Gastrocnemius medialis (tissue), 4 donors: Measurements from ENCODE around the gene NBPF1. TPM values are rescaled to one million over a fixed set of nuclear protein-coding genes. Genes with fewer than 3 reads are reported as not detected.
"Not testable (repeated sequence)": the region's sequence is repeated elsewhere in the genome, so short reads cannot be mapped to it uniquely, and the experiment has no call there.

Source experiments
- ATAC-seq, 2 donors: fragments of 150-250 bp; one replicate each; pipeline ENCODE4 v1.9.1; 2016
- DNase-seq, 2 donors: peaks; one replicate each; pipeline ENCODE4 v3.0.0-alpha.2; 2019
- H3K27ac ChIP-seq, 4 donors: fragments of 200-600 bp; sonication (generic); 1 replicate in 1 of 4; 2 replicates in 3 of 4; pipeline ENCODE4 v1.5.1; 2016 to 2018; ENCODE audit warnings: mild to moderate bottlenecking in 2 of 4, moderate library complexity in 1 of 4
- H3K27me3 ChIP-seq, 3 donors: fragments of 200-600 bp; sonication (generic) in 2 of 3; 1 replicate in 1 of 3; 2 replicates in 2 of 3; pipeline versions ENCODE4 v1.5.1 to v1.6.0; 2016 to 2019; ENCODE audit warnings: mild to moderate bottlenecking in 1 of 3, moderate library complexity in 1 of 3
- H3K36me3 ChIP-seq, 2 donors: fragments of 200-600 bp; sonication (generic) in 1 of 2; one replicate each; pipeline ENCODE4 v1.5.1; 2017 to 2018
- H3K4me1 ChIP-seq, 2 donors: fragments of 200-600 bp; sonication (generic) in 1 of 2; one replicate each; pipeline ENCODE4 v1.5.1; 2016 to 2017; ENCODE audit warnings: mild to moderate bottlenecking in 2 of 2
- H3K4me3 ChIP-seq, 4 donors: fragments of 200-600 bp; sonication (generic) in 3 of 4; 1 replicate in 1 of 4; 2 replicates in 3 of 4; pipeline ENCODE4 v1.5.1; 2016 to 2019; ENCODE audit warnings: mild to moderate bottlenecking in 2 of 4
- H3K9me3 ChIP-seq, 3 donors: fragments of 200-600 bp; sonication (generic) in 2 of 3; 1 replicate in 1 of 3; 2 replicates in 2 of 3; pipeline ENCODE4 v1.5.1; 2016 to 2019
- CTCF ChIP-seq, 5 experiments: fragments of 450-650 bp in 3 of 5; fragments of 200-600 bp in 2 of 5; sonication (generic) in 2 of 5; IDR thresholded peaks in 4 of 5; conservative IDR thresholded peaks in 1 of 5; 1 replicate in 4 of 5; 2 replicates in 1 of 5; pipeline ENCODE4 v1.5.1; 2016 to 2019; ENCODE audit warnings: antibody characterized with exemption in 5 of 5, mild to moderate bottlenecking in 3 of 5, moderate library complexity in 3 of 5
- POLR2A ChIP-seq, 2 donors: fragments of 450-650 bp; IDR thresholded peaks; one replicate each; pipeline ENCODE4 v1.6.1; 2017; ENCODE audit warnings: antibody characterized with exemption in 2 of 2, mild to moderate bottlenecking in 2 of 2, moderate library complexity in 2 of 2
- in situ Hi-C, 4 donors: fragments of 200-750 bp; cut with MboI; loops; one replicate each; pipeline versions ENCODE4 v1.15.0 to v1.8.0; 2017; ENCODE audit warnings: low sequenced_read_pairs in 4 of 4
- intact Hi-C: fragments of 100-400 bp; cut with DNase I; formaldehyde crosslinking; loops from one replicate; pipeline ENCODE4 v1.15.1; 2023; ENCODE audit warnings: low total_unique reads
- total RNA-seq, 4 donors: library from RNA; depleted of rRNA; stranded (reverse); fragments of >200 nt; gene quantifications; one replicate each; pipeline versions ENCODE4 v1.1.0 to v1.2.3, GENCODE V29; 2016

Gene NBPF1
- total RNA-seq, 4 donors from 2014 or later = 6.6 to 20.0 (median 11.2) TPM

- no peak for ATAC-seq
- DNase-seq = no peak
- in situ Hi-C loops = no loop called here
Observed at GRCh38 chr1:16608838-16609560, 4.4 kb downstream of the NBPF1 start.

GRCh38 chr1:16607853-16608815, 5.2 kb downstream of the NBPF1 start:
- H3K27me3 ChIP-seq, ATAC-seq, H3K27ac ChIP-seq, intact Hi-C loops, H3K9me3 ChIP-seq, in situ Hi-C loops, H3K4me3 ChIP-seq: not testable (repeated sequence)
- Histone ChIP-seq H3K4me1 (peaks cover 16 to 18% of the 10 kb centered on the region in 2 donors), H3K36me3 (peaks cover 0 to 34% of the 10 kb centered on the region in 2 donors)
- peak in 1 of 2 donors; percentile 12 for DNase-seq

More at GRCh38 chr1:16608838-16609560, 4.4 kb downstream of the NBPF1 start:
- Histone ChIP-seq H3K27me3 (no peaks in the 10 kb centered on the region), H3K27ac (no peak overlapping the region), H3K4me3 (no peak overlapping the region), H3K36me3 (peaks cover 0 to 34% of the 10 kb centered on the region in 2 donors), H3K4me1 (peaks cover 16 to 24% of the 10 kb centered on the region in 2 donors), H3K9me3 (no peaks in the 10 kb centered on the region)
- intact Hi-C loops = no loop called here
- TF ChIP-seq POLR2A (IDR thresholded peaks at IDR 0.05) (no peak), CTCF (IDR thresholded peaks at IDR 0.05 in 4 of 5, conservative IDR thresholded peaks at IDR 0.05 in 1 of 5) (no peak)

- no peaks in the 10 kb centered on the region for H3K27me3 ChIP-seq
- TF ChIP-seq CTCF (IDR thresholded peaks at IDR 0.05 in 4 of 5, conservative IDR thresholded peaks at IDR 0.05 in 1 of 5) (no peak), POLR2A (IDR thresholded peaks at IDR 0.05) (no peak)
- ATAC-seq (no peak), DNase-seq (no peak)
- H3K27ac ChIP-seq = no peak overlapping the region
- peaks cover 13 to 14% of the 10 kb centered on the region in 2 donors for H3K4me1 ChIP-seq
- intact Hi-C loops = no loop called here
- H3K9me3 ChIP-seq = no peaks in the 10 kb centered on the region
- no peak overlapping the region for H3K4me3 ChIP-seq
- in situ Hi-C loops = no loop called here
- H3K36me3 ChIP-seq = peaks cover 0 to 34% of the 10 kb centered on the region in 2 donors
Observed at GRCh38 chr1:16607433-16607851, 5.9 kb downstream of the NBPF1 start.

- intact Hi-C loops = not testable (repeated sequence)
Observed at GRCh38 chr1:16606666-16607432, 6.5 kb downstream of the NBPF1 start.

More at GRCh38 chr1:16606666-16607432, 6.5 kb downstream of the NBPF1 start:
- peaks cover 0 to 34% of the 10 kb centered on the region in 2 donors for H3K36me3 ChIP-seq
- DNase-seq, H3K4me1 ChIP-seq, H3K4me3 ChIP-seq, H3K27me3 ChIP-seq, H3K9me3 ChIP-seq, H3K27ac ChIP-seq, in situ Hi-C loops, ATAC-seq: not testable (repeated sequence)
